Heart right ventricle (tissue), 16 donors: ENCODE data around the gene AMT. TPM values are rescaled to one million over a fixed set of nuclear protein-coding genes. Genes with fewer than 3 reads are reported as not detected.

Experiments
- ATAC-seq, 8 donors: fragments of 200-7000 bp; cut with Tn5 transposase; one replicate each; pipeline ENCODE4 v1.9.1; 2020; ENCODE audit warnings: mild to moderate bottlenecking in 8 of 8, moderate library complexity in 8 of 8, moderate number of reproducible peaks in 1 of 8
- DNase-seq, 2 donors: peaks; one replicate each; pipeline ENCODE4 v3.0.0-alpha.2; 2020
- H3K27ac ChIP-seq, 10 donors: fragments of 200-600 bp; sonication (generic) in 2 of 10; one replicate each; pipeline versions ENCODE4 v1.5.0 to v1.8.0; 2020 to 2022; ENCODE audit warnings: mild to moderate bottlenecking in 3 of 10
- H3K27me3 ChIP-seq, 7 donors: fragments of 200-600 bp; one replicate each; pipeline ENCODE4 v1.8.0; 2021 to 2022; ENCODE audit warnings: mild to moderate bottlenecking in 2 of 7
- H3K36me3 ChIP-seq, 9 donors: fragments of 200-600 bp; sonication (generic) in 1 of 9; one replicate each; pipeline versions ENCODE4 v1.5.0 to v1.8.0; 2020 to 2022; ENCODE audit warnings: mild to moderate bottlenecking in 2 of 9
- H3K4me1 ChIP-seq, 9 donors: fragments of 200-600 bp; sonication (generic) in 1 of 9; one replicate each; pipeline versions ENCODE4 v1.5.0 to v1.8.0; 2020 to 2022; ENCODE audit warnings: mild to moderate bottlenecking in 4 of 9
- H3K4me3 ChIP-seq, 10 donors: fragments of 200-600 bp; sonication (generic) in 2 of 10; one replicate each; pipeline versions ENCODE4 v1.5.0 to v1.8.0; 2020 to 2022; ENCODE audit warnings: mild to moderate bottlenecking in 7 of 10, moderate library complexity in 2 of 10
- H3K9me3 ChIP-seq, 11 donors: fragments of 200-600 bp in 10 of 11; sonication (generic) in 2 of 11; one replicate each; pipeline versions ENCODE4 v1.5.0 to v1.8.0; 2013 to 2022; ENCODE audit warnings: mild to moderate bottlenecking in 2 of 11, control low read depth in 1 of 11, moderate library complexity in 1 of 11
- WGBS, 2 donors: extraction: QIAGEN DNeasy Blood & Tissue Kit; methylation state at CpG; one replicate each; pipeline ENCODE4 v1.1.7; 2013; ENCODE audit warnings: inconsistent platforms in 1 of 2; 5-methylcytosine and 5-hydroxymethylcytosine counted together
- intact Hi-C, 10 donors: fragments of 100-400 bp; cut with DNase I; formaldehyde crosslinking; loops; one replicate each; pipeline versions ENCODE4 v1.11.1 to v1.14.2; 2022
- polyA plus RNA-seq, 2 donors: library from polyadenylated mRNA; stranded (reverse); fragments of 200-250 nt; gene quantifications; one replicate each; pipeline ENCODE4 v1.2.3, GENCODE V29; 2013
- total RNA-seq, 10 donors: library from RNA; stranded (reverse); fragmentation: NEBNext Ultra II Directional in 3 of 10; extraction: Animal tissue kit (Norgen Biotek cat#: 25700) in 3 of 10; gene quantifications; one replicate each; pipeline versions ENCODE4 v1.2.1 to v1.2.4, GENCODE V29; 2021 to 2023
- TF ChIP-seq, protein P1 (sequence below), 9 donors: fragments of 200-600 bp; sonication (generic) in 2 of 9; IDR thresholded peaks; one replicate each; pipeline versions ENCODE4 v1.5.0 to v1.8.0; 2021 to 2022; ENCODE audit warnings: antibody characterized with exemption in 9 of 9, mild to moderate bottlenecking in 5 of 9, moderate library complexity in 1 of 9
- donor health status: Arrhythmogenic right ventricular cardiomyopathy.
- donor health status: ischemic (EF 13 %, LVEDD 7.1; RV severe dilation, severe dysfunction).
- donor health status: healthy with polysubstance abuse.
- donor health status: DM: no; HTN: yes; CAD: no.
- donor health status: DM: no; HTN: no; CAD: no.
- donor health status: ischemic (EF 25% LVEDD 6.9; RV normal size, moderate dysfunction).
- donor health status: ischemic (EF 25% LVEDD 5.7; RV mildly dilated, moderate dysfunction).
- donor health status: healthy.
- donor health status: DM: yes; HTN: yes; CAD: no.
- donor health status: Ischemic cardiomyopathy.
- donor health status: ischemic (EF 35%, LVEDD 5.7; RV mildly dilated, moderate dysfunction).
- donor health status: nonischemic (EF 11% LVEDD 7.7; RV severe dilation, severe dysfunction).
- donor health status: DM: yes; HTN: yes; CAD: no.
- donor health status: PGD.
- donor health status: ischemic (EF 29% LVEDD 5.4; RV normal size, mild dysfunction).
- donor health status: nonischemic (EF 23%, LVEDD 6.1; RV moderate dilation, normal function).

The AMT gene
- total and polyA plus RNA-seq, 12 donors: 3.2 to 40.9 (median 31.1) TPM

DNA sequence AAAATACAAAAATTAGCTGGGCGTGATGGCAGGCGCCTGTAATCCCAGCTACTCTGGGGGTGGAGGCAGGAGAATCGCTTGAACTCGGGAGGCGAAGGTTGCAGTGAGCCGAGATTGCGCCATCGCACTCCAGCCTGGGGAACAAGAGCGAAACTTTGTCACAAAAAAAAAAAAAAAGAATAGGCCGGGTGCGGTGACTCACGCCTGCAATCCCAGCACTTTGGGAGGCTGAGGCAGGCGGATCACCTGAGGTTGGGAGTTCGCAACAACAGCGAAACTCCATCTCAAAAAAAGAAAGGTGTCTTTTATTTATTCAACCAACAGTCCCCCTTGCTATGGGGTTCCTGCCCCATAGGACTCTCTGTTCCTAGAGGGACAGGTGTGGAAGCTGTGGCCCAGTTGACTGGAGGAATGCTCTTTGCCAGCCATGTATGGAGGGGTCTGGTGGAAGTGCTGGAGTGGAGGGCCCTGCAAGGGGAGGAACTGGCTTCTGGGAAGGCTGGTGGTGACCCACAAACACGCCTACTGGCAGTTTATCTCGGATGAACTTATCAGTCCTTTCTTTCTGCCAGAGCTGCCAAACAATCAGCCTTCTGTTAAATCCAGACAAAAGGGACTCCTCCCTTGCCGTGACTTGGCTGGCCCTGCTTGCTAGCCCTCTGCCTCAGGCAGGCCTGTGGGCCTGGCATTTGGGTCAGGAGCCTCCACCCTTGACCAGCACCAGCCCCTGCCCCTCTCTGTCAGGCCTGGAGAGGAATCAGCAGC is 43.2 kb upstream of the AMT start:
- intact Hi-C loops: no loop called here
- H3K9me3 ChIP-seq: no peaks in the 10 kb centered on the region
- ATAC-seq (no peak), DNase-seq (peak; percentile 26 to 33)
- peak overlapping the region; percentile 19 to 99 (median 65) for H3K27ac ChIP-seq
- 79 to 89% methylated on average over 18 of the region's 18 CpGs for WGBS, 2 donors
- peaks cover 20 to 50% (median 41%) of the 10 kb centered on the region in 9 donors for H3K4me1 ChIP-seq
- H3K4me3 ChIP-seq: no peak overlapping the region
- H3K27me3 ChIP-seq: no peaks in the 10 kb centered on the region
- TF ChIP-seq, protein P1, sequence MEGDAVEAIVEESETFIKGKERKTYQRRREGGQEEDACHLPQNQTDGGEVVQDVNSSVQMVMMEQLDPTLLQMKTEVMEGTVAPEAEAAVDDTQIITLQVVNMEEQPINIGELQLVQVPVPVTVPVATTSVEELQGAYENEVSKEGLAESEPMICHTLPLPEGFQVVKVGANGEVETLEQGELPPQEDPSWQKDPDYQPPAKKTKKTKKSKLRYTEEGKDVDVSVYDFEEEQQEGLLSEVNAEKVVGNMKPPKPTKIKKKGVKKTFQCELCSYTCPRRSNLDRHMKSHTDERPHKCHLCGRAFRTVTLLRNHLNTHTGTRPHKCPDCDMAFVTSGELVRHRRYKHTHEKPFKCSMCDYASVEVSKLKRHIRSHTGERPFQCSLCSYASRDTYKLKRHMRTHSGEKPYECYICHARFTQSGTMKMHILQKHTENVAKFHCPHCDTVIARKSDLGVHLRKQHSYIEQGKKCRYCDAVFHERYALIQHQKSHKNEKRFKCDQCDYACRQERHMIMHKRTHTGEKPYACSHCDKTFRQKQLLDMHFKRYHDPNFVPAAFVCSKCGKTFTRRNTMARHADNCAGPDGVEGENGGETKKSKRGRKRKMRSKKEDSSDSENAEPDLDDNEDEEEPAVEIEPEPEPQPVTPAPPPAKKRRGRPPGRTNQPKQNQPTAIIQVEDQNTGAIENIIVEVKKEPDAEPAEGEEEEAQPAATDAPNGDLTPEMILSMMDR (IDR thresholded peaks at IDR 0.05): no peak
- no peaks in the 10 kb centered on the region for H3K36me3 ChIP-seq

DNA sequence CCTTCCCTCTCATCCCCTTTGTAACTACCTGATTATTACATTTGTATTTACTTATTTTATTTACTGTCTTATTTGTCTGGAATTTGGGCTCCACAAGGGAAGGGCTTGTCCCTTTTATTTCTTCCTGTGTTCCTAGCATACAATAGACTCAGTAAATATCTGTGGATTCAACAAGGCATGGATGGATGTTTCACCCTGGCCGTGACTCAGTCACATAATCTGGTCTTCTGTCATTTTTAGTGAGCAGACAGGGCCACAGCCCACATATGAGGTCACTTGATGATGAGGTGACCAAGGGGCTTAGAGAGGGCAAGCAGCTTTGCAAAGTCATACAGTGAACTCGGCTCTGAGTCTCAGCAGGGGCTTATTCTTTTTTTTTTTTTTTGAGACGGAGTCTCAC is 39.9 kb upstream of the AMT start:
- intact Hi-C loops: no loop called here

DNA sequence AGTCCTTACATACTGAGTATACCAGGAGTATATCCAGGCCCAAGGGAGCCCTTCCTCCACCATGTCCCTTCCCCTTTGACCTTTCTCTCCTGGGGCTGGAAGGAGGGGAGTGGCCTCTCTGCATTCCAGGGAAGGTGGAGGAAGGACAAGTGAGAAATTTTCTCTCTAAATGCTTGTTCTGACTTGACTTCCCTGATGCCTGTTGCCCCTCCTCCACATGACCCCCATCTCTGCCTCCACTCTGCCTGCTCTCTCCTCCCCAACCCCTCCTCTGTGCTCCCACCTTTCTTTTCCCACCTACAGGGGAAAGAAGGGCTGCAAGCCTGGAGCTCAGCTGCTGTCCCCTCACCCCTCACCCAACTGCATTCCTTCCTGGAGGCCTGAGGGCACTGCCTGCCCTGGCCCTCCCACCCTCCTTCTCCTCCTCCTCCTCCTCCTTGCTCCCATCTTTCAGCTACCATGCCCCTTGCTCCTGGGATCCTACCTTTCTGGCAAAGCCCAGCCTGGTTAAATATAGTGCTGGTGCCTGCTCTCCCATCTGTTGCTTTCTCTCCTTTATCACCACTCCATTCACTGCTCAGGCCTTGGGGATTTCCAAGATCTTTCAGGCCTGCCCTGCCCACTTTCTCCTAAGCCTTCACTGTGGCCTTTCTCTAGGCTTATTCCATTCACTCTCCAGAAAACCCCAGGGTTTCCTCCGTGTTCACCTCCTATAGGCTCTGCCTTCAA is 39.3 kb upstream of the AMT start:
- 21 to 23% methylated on average over 1 of the region's 1 CpG for WGBS, 2 donors
- DNase-seq: no peak
- intact Hi-C loops: no loop called here

More for the DNA sequence above, 39.9 kb upstream of the AMT start:
- H3K27me3 ChIP-seq: no peaks in the 10 kb centered on the region
- H3K27ac ChIP-seq: peak overlapping the region in 8 of 10 donors; percentile 31 to 57 (median 52)
- peaks cover 9 to 45% (median 26%) of the 10 kb centered on the region in 9 donors for H3K4me1 ChIP-seq
- DNase-seq (no peak), ATAC-seq (peak in 1 of 8 donors; percentile 17)
- 65 to 77% methylated on average over 3 of the region's 3 CpGs for WGBS, 2 donors
- H3K9me3 ChIP-seq: no peaks in the 10 kb centered on the region
- no peaks in the 10 kb centered on the region for H3K36me3 ChIP-seq
- H3K4me3 ChIP-seq: no peak overlapping the region
- TF ChIP-seq, protein P1 (IDR thresholded peaks at IDR 0.05): no peak

DNA sequence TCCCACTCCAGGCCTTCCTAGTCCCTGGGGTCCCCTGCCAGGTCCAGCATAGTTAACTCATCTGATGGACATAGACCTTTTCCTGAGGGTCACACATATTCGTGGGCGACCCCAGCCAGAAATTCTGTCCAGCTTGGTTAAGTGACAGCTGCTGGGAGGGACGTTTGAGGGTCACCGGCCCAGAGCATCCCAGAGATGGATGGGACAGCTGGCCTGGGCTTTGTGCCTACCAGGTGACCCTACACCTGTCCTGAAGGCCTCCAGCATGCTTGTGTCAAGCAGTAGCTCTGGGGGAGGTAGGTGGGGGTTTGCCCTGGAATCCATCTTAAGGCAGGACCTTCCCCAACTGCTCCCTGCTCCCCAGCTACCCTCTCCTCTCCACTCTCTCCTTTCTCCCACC is 38.7 kb upstream of the AMT start:
- 83 to 88% methylated on average over 4 of the region's 4 CpGs for WGBS, 2 donors
- H3K9me3 ChIP-seq: no peaks in the 10 kb centered on the region
- peaks cover 8 to 47% (median 29%) of the 10 kb centered on the region in 9 donors for H3K4me1 ChIP-seq
- DNase-seq (no peak), ATAC-seq (no peak)
- no peaks in the 10 kb centered on the region for H3K36me3 ChIP-seq
- TF ChIP-seq, protein P1 (IDR thresholded peaks at IDR 0.05): no peak
- peak overlapping the region in 2 of 10 donors; percentile 52 to 56 for H3K27ac ChIP-seq
- H3K27me3 ChIP-seq: no peaks in the 10 kb centered on the region
- intact Hi-C loops: no loop called here
- H3K4me3 ChIP-seq: no peak overlapping the region

More for the DNA sequence above, 39.3 kb upstream of the AMT start:
- peaks cover 9 to 45% (median 26%) of the 10 kb centered on the region in 9 donors for H3K4me1 ChIP-seq
- H3K27me3 ChIP-seq: no peaks in the 10 kb centered on the region
- ATAC-seq: peak in 3 of 8 donors; percentile 3 to 27 (median 17)
- H3K9me3 ChIP-seq: no peaks in the 10 kb centered on the region
- TF ChIP-seq, protein P1 (IDR thresholded peaks at IDR 0.05): no peak
- H3K27ac ChIP-seq: peak overlapping the region in 8 of 10 donors; percentile 31 to 57 (median 52)
- H3K4me3 ChIP-seq: no peak overlapping the region
- H3K36me3 ChIP-seq: no peaks in the 10 kb centered on the region
